ENCODE results near the gene TBXAS1.

Gene TBXAS1

GRCh38 chr7:139829025-139829774 is at the start of gene TBXAS1:
TSS of gene TBXAS1 (plus strand) at chr7:139829264. CDS start at chr7:139829391, 127 bp downstream.
- DNase-seq: no peak

- no peak for DNase-seq
Observed at GRCh38 chr7:139782932-139783331, 46.1 kb upstream of the TBXAS1 start.

DNA sequence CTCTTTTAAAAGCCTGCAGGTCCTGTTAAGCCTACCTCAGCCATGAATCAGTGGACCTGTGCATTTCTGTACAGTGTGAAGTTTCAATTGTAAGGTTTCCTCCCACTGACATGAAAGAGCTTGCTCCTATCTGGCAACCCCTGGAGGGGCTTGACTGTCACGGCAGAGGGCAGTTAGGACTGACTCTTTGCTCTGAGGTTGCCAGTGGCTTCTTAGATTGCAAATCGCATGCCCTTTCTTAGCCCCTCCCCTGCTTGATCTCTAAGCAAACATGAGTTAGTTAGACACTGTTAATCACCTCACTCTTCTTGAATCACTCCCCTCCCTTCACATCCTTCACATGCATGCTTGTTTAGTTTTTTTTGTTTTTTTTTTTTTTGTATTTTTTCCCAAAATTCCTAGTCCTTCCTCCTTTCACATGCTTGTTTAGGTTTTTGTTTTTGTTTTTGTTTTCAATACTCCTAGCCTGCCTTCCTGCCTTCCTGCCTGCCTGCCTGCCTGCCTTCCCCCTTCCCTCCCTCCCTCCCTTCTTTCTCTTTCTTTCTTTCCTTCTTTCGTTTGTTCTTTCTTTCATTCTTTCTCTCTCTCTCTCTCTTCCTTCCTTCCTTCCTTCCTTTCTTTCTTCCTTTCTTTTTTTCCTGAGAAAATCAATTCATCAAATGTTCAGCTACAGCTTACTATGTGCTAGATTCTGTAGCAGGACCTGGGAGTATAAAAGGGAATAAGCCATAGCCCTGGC is 45.2 kb upstream of the TBXAS1 start:
- peak; percentile 22 to 64 (median 36) for DNase-seq

- DNase-seq: no peak
Observed at GRCh38 chr7:139784648-139785047, 44.4 kb upstream of the TBXAS1 start.

GRCh38 chr7:139791316-139791715 is 37.7 kb upstream of the TBXAS1 start:
- DNase-seq: no peak

DNA sequence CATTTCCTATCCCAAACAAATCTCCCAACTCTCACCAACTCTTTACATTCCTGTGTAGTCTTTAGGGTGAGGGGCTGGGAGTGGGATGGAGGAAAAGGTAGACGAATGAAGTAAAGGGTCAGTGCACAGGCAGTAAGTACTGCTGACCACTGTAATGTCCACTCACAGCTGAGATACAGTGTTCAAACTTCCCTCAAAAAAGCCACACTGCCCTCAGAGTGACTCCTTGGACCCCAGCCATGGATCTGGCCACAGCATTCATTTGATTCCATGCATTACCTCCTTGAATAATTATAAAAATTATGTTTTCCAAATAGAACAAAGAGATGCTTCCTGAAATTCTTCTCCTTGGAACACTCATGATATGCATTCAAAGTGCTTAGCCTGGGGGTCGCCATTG is 31.5 kb upstream of the TBXAS1 start:
- DNase-seq: no peak

GRCh38 chr7:139798221-139798620 is 30.8 kb upstream of the TBXAS1 start:
- DNase-seq: peak in 2 of 3 experiments; percentile 31 to 51

- DNase-seq: peak in 1 of 3 experiments; percentile 23
Observed at GRCh38 chr7:139798892-139799291, 30.2 kb upstream of the TBXAS1 start.

GRCh38 chr7:139799586-139799985 is 29.5 kb upstream of the TBXAS1 start:
- no peak for DNase-seq

GRCh38 chr7:139804571-139804970 is 24.5 kb upstream of the TBXAS1 start:
- no peak for DNase-seq

GRCh38 chr7:139807009-139807408 is 22.1 kb upstream of the TBXAS1 start:
- DNase-seq: no peak

- DNase-seq: peak in 1 of 3 experiments; percentile 53
Observed at GRCh38 chr7:139808427-139808826, 20.6 kb upstream of the TBXAS1 start.

GRCh38 chr7:139808846-139809442 is 20.1 kb upstream of the TBXAS1 start:
- no peak for DNase-seq

DNA sequence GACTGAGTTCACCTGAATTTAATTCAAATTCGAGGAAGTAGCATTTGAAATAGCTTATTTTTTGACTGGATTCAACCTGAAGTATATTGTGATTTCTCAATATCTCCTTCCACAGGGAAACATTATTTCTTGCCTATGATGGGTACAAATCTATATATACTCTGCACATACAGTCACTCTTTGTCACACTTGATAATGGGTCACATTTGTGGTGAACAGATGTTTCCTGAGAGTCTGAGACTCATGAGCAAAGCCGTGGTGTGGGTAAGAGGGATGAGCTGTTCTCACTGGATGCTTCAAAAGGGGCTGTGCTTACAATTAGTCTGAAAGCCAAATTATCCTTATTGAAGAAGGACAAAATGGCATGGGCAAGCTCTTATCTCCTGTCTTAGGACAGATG is 18.0 kb upstream of the TBXAS1 start:
- no peak for DNase-seq

DNA sequence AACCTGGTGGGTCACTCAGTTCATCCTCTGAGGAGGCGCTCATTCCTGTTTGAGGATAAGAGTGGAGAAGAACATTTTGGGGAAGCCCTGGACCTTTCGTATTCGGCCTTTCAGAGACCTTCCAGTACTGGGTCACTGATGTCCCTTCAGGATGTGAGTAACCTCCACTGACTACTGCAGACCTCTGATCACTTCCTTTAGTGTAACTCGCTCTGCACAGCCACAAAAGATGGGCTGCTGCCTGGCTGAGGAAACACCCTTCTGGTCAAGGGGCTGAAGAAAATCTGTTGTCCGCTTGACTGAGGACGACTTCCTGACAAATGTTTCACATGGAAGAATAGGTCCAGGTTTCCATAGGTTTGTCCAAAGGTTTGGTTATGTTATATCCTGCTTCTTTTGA is 15.9 kb upstream of the TBXAS1 start:
- DNase-seq: no peak

DNA sequence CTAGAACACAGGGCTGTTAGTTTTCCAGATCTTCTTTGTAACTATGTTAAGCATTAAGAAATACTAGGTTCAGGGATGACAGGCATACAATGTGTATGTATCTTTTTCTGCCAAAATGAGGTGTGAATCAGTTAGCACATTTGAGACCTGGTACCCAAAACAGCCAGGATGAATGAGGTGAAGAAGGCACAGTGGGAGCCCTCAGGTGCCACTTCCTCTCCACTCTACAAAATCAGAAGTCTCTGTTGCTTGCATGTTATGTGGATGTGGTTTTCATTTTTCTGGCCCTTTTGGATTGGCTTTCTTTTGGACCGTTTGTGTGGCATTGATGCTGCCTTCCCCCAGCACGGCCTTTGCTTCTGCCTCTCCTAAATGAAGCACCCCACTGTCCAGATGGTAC is 15.4 kb upstream of the TBXAS1 start:
- no peak for DNase-seq

GRCh38 chr7:139817249-139817648 is 11.8 kb upstream of the TBXAS1 start:
- DNase-seq: no peak

DNA sequence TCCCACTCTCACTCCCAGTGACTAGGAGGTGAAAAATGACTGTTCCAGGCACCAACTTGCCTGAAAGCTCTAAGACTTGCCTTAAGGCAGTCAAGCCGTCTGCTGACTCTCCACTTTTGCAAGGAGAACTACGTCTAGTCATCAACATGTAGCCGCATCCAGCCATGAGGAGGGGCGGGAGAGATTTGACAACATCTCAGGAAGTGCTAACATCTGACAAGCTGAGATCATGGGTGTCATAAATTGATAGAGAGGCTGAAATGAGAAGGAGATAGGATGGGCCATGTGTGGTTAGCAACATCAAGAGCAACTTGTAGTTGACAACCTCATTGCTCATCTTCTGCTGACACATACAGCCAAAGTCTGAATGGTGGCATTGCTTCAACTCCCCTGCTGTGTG is 9.0 kb upstream of the TBXAS1 start:
- DNase-seq: no peak

GRCh38 chr7:139821349-139822105 is 7.5 kb upstream of the TBXAS1 start:
- DNase-seq: no peak

- DNase-seq: no peak
Observed at GRCh38 chr7:139822855-139823254, 6.2 kb upstream of the TBXAS1 start.

GRCh38 chr7:139823959-139824521 is 5.0 kb upstream of the TBXAS1 start:
- no peak for DNase-seq

- no peak for DNase-seq
Observed at GRCh38 chr7:139825666-139826290, 3.3 kb upstream of the TBXAS1 start.

Measured in NCI-H1417 (cell line).